NB4 (cell line): ENCODE results near the gene MRPL50.

Experiments used
- DNase-seq: peaks from one replicate; pipeline ENCODE4 v3.0.0; 2010; ENCODE audit warnings: low read depth
- H3K4me3 ChIP-seq: one replicate; pipeline ENCODE4 v1.5.1; 2011; ENCODE audit warnings: mild to moderate bottlenecking, low read depth, low read length, moderate library complexity
- CTCF ChIP-seq: IDR thresholded peaks from one replicate; pipeline ENCODE4 v1.5.1; 2012; ENCODE audit warnings: low read depth, low read length
- MAX ChIP-seq: IDR thresholded peaks from 2 replicates; pipeline ENCODE4 v1.6.1; 2011; ENCODE audit warnings: low read depth, low read length
- MYC ChIP-seq: IDR thresholded peaks from 2 replicates; pipeline ENCODE4 v1.6.1; 2011; ENCODE audit warnings: low read depth, low read length
- POLR2A ChIP-seq: IDR thresholded peaks from 2 replicates; pipeline ENCODE4 v1.6.1; 2011; ENCODE audit warnings: mild to moderate bottlenecking; ENCODE audit not compliant: insufficient read length; ENCODE audit errors: extremely low read depth

The MRPL50 gene

GRCh38 chr9:101440714-101441230 is 42.4 kb upstream of the MRPL50 start:
- no peak for DNase-seq
- TF ChIP-seq POLR2A (no peak), MAX (no peak), CTCF (no peak), MYC (no peak)

DNA sequence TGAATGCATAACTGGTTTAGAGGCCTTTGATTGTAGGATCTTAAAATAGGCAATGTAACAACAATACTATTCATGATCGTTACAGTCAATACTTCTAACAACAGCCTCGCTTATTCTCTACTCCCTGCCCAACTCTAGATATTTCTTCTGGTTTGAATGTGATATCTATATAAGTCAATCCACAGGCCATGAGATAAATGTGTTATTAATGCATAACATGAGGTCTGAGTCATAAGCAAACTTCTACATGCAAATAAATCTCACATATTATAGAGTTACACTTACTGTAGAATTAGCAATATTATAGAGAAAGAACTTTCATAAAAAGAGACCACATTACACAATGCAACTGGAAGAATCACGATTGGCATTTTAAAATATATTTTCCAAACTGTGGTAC is 40.1 kb upstream of the MRPL50 start:
- H3K4me3 ChIP-seq, result no peak overlapping the region
- no peak for TF ChIP-seq MYC
- no peak for TF ChIP-seq POLR2A
- TF ChIP-seq CTCF, result no peak
- TF ChIP-seq MAX, result no peak
- no peak for DNase-seq

More at GRCh38 chr9:101440714-101441230, 42.4 kb upstream of the MRPL50 start:
- no peak overlapping the region for H3K4me3 ChIP-seq

- TF ChIP-seq POLR2A, result no peak
- no peak for DNase-seq
- no peak overlapping the region for H3K4me3 ChIP-seq
Measured at GRCh38 chr9:101437806-101438232, 39.4 kb upstream of the MRPL50 start.

- H3K4me3 ChIP-seq, result no peak within 1 kb of the TSS
- no peak for DNase-seq
- no peak for TF ChIP-seq MYC
- TF ChIP-seq CTCF, result no peak
- no peak for TF ChIP-seq POLR2A
- no peak for TF ChIP-seq MAX
Measured at GRCh38 chr9:101435601-101436079, 37.2 kb upstream of the MRPL50 start, which contains the start of gene ALDOB. TSS of gene ALDOB (minus strand) at chr9:101435774. CDS start at chr9:101430887, 4,887 bp downstream.

DNA sequence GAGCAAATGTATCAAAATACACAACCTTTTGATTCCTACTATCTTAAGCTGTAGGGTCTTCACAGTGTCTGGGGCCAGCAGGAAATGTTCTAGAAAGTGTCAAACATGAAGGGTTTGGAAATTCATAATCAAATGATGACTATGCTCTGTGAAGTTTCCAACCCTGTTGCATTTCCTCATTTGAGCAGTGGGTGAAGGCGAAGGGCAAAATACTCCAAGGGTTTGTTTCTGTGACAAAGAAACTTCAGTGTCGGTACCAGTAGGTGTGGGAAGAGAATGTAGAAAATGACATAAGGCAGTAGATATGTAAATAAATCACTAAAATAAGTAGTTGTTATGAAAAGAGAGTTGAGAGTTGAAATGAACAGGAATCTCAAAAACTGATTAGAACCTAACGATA is 36.6 kb upstream of the MRPL50 start:
- no peak overlapping the region for H3K4me3 ChIP-seq
- no peak for DNase-seq

More for the DNA sequence above, 36.6 kb upstream of the MRPL50 start:
- TF ChIP-seq MAX (no peak), MYC (no peak), POLR2A (no peak), CTCF (no peak)
